Retinal pigment epithelial cell (primary cell): Measurements from ENCODE around the gene CRYAB.

Source experiments
- DNase-seq: peaks from one replicate; pipeline ENCODE4 v3.0.0-alpha.2; 2010; ENCODE audit warnings: low read depth
- H3K4me3 ChIP-seq: 2 replicates; pipeline ENCODE4 v1.5.1; 2011; ENCODE audit warnings: mild to moderate bottlenecking, low read length, control low read depth, moderate library complexity
- TF ChIP-seq, protein P1 (sequence below): conservative IDR thresholded peaks from 2 replicates; pipeline ENCODE4 v1.5.1; 2011; ENCODE audit warnings: low read depth, low read length, control low read depth, inconsistent platforms

Gene CRYAB

DNA sequence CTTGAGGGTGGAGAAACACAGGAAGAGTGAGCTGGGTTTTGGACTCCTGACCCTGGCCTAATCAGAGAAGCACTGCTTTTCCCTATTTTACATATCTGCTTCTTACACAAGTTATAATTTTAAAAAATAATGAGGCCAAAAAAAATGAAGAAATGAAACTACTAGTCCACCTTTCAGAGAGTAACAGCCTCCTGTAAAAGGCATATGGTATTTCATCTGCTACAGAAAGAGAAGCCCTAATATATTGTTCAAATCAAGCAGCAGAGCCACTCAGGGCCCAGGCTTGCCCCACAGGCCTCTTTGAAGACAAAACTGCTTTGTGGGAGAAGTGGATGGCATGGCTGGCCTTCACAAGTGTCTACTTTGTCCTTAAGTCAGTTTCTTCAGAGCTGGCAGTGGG is 35.6 kb upstream of the CRYAB start:
- TF ChIP-seq, protein P1, sequence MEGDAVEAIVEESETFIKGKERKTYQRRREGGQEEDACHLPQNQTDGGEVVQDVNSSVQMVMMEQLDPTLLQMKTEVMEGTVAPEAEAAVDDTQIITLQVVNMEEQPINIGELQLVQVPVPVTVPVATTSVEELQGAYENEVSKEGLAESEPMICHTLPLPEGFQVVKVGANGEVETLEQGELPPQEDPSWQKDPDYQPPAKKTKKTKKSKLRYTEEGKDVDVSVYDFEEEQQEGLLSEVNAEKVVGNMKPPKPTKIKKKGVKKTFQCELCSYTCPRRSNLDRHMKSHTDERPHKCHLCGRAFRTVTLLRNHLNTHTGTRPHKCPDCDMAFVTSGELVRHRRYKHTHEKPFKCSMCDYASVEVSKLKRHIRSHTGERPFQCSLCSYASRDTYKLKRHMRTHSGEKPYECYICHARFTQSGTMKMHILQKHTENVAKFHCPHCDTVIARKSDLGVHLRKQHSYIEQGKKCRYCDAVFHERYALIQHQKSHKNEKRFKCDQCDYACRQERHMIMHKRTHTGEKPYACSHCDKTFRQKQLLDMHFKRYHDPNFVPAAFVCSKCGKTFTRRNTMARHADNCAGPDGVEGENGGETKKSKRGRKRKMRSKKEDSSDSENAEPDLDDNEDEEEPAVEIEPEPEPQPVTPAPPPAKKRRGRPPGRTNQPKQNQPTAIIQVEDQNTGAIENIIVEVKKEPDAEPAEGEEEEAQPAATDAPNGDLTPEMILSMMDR, result no peak
- DNase-seq, result no peak

DNA sequence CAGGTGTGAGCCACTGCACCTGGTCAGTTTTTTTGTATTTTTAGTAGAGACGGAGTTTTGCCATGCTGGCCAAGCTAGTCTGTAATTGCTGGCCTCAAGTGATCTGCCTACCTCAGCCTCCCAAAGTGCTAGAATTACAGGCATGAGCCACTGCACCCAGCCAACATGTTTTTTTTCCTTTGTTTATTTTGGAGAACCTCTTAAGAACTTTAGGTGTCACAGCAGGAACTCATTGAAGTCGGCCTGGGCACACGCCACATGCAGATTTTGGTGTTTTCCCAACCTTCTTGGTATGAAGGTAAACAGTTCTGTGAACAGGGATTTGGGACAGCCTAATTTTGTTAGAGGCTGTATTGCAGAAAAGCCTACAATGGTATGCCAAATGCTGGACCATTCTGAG is 34.9 kb upstream of the CRYAB start:
- H3K4me3 ChIP-seq, result no peak overlapping the region
- no peak for DNase-seq
- TF ChIP-seq, protein P1, result no peak

More for the DNA sequence above, 35.6 kb upstream of the CRYAB start:
- no peak overlapping the region for H3K4me3 ChIP-seq

DNA sequence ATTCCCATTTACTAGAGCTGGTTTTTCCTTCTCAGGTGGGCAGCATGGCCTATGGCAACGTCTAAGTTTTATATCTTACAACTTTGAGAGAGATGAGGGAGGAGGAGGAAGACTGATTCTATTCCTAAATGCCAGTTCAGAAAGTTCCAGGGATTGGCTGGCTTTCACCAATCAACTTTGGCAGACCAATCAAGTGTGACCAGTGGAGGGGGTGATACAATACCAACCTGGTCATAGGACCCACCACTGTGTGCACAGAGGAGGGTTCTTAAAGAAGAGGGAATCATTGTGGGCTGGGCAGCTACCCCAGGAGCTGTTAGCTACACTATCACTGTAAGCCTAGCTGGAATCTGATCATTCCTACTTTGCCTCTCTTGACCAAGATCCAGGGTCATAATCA is 33.6 kb upstream of the CRYAB start:
- H3K4me3 ChIP-seq, result no peak overlapping the region
- no peak for DNase-seq
- TF ChIP-seq, protein P1, result no peak

DNA sequence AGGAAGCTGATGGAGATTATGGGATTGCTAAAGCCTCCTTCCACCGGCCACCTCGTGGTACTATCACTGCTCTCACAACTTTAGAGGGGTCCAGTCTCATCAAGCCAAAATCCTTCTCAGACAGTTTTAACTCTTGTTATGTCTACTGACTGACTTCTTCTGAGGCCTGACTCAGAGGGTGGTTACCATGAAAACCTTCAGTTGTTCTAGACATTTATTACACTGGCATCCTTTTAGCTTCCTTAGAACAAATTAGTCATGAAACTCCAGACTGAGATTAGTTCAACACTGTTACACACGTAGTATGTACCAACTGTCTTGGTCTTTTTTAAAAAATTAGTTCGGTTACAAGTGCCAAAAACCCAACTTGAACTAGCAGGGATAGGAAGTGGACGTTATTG is 33.1 kb upstream of the CRYAB start:
- TF ChIP-seq, protein P1, result no peak
- no peak overlapping the region for H3K4me3 ChIP-seq
- DNase-seq, result peak; percentile 87

DNA sequence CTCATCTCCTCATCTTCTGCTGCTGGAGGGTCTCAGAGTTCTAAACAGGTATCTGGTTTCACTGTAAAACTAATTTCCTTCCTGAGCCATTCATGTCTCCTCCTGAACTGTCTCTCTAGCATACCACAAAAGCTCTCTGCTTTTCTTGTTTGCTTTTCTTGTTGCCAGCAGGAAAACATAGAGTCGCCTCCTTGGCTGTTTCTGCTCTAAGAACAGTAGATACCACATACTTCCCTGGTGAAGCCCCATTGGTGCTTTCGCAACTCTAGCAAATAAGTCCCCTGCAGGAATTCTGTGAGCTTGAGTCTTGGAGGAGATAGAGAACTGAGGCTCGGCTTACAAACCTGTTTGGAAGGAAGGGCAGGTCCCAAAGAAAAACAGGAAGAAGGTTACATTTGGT is 32.6 kb upstream of the CRYAB start:
- no peak overlapping the region for H3K4me3 ChIP-seq
- DNase-seq, result no peak
- TF ChIP-seq, protein P1, result no peak

DNA sequence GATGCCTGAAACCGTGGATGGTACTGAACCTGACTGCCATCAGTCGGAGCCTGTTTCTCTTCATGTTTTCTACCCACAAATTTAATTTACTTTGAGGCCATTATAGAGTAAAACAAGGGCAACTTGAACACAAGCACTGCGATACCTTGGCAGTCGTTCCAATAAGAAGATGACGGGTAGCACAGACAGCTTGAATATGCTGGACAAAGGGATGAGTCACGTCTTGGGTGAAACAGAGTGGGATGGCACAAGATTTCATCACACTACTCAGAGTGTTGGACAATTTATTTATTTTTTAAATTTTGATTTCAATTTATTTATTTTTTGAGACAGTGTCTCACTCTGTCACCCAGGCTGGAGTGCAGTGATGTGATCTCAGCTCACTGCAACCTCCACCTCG is 31.3 kb upstream of the CRYAB start:
- TF ChIP-seq, protein P1, result no peak
- H3K4me3 ChIP-seq, result no peak overlapping the region
- DNase-seq, result no peak

DNA sequence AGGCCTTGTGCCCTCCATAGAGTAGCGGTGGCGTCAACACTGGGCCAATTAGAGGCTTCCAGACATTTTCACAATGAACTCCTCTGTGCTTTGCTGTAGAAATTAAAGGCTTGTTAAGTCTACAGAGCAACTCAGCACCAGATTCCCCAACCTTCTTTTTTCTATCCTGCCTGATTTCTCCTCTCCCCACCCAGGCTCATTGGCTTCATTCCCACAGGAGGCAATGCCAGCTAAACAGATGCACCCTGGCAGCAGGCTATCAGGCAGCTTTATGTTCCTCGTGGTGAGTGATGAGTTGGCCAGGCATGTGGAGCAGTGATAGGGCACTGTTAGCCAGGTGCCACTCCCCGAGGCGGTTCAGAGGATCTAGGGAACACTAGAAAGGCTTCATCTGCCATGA is 30.4 kb upstream of the CRYAB start:
- DNase-seq, result no peak
- no peak overlapping the region for H3K4me3 ChIP-seq
- TF ChIP-seq, protein P1, result no peak
